Neural cell (in vitro differentiated cells): ENCODE measurements around the gene SH3PXD2A. TPM values are rescaled to one million over a fixed set of nuclear protein-coding genes. Genes with fewer than 3 reads are reported as not detected.

Experiments
- H2AFZ ChIP-seq: fragments of 200-600, 300-800 bp; sonication (generic), shearing (Covaris generic); 2 replicates; pipeline ENCODE4 v1.6.0; 2014; ENCODE audit warnings: low read depth, mild to moderate bottlenecking, antibody characterized with exemption, low read length, moderate library complexity
- H3F3A ChIP-seq: fragments of 200-600 bp; shearing (Covaris generic); 2 replicates; pipeline ENCODE4 v1.6.1; 2016; ENCODE audit warnings: mild to moderate bottlenecking, moderate library complexity, mixed read lengths, antibody characterized with exemption, low read length; ENCODE audit not compliant: insufficient read depth, poor library complexity, severe bottlenecking
- H3K27ac ChIP-seq: fragments of 200-600, 300-800 bp; sonication (generic), shearing (Covaris generic); 2 replicates; pipeline ENCODE4 v1.5.1; 2014; ENCODE audit warnings: mild to moderate bottlenecking, low read length, moderate library complexity
- H3K27me3 ChIP-seq: fragments of 300-800, 200-600 bp; sonication (generic), shearing (Covaris generic); 2 replicates; pipeline ENCODE4 v1.6.0; 2014; ENCODE audit warnings: mild to moderate bottlenecking, low read depth, low read length, moderate library complexity; ENCODE audit not compliant: insufficient read depth
- H3K36me3 ChIP-seq: fragments of 300-800, 200-600 bp; sonication (generic), shearing (Covaris generic); 2 replicates; pipeline ENCODE4 v1.5.1; 2014; ENCODE audit warnings: mild to moderate bottlenecking, antibody characterized with exemption, low read length, moderate library complexity; ENCODE audit not compliant: insufficient read depth
- H3K4me2 ChIP-seq: fragments of 300-800, 200-600 bp; sonication (generic), shearing (Covaris generic); 2 replicates; pipeline ENCODE4 v1.6.0; 2014; ENCODE audit warnings: mild to moderate bottlenecking, low read length
- H3K4me3 ChIP-seq: fragments of 300-800, 200-600 bp; sonication (generic), shearing (Covaris generic); 2 replicates; pipeline ENCODE4 v1.5.1; 2014; ENCODE audit warnings: mild to moderate bottlenecking, low read length, moderate library complexity
- H3K79me2 ChIP-seq: fragments of 200-600 bp; shearing (Covaris generic); replicated peaks from 2 replicates; pipeline ENCODE4 v1.6.0; 2014; ENCODE audit warnings: mild to moderate bottlenecking, low read length, moderate library complexity; ENCODE audit not compliant: insufficient read depth
- H3K9ac ChIP-seq: fragments of 300-800, 200-600 bp; sonication (generic), shearing (Covaris generic); 2 replicates; pipeline ENCODE4 v1.6.1; 2016; ENCODE audit warnings: mild to moderate bottlenecking, low read length, mixed read lengths
- H3K9me2 ChIP-seq: fragments of 200-600 bp; shearing (Covaris generic); 2 replicates; pipeline ENCODE4 v1.6.1; 2016; ENCODE audit warnings: mild to moderate bottlenecking, low read length, mixed read lengths; ENCODE audit not compliant: insufficient read depth
- H3K9me3 ChIP-seq: fragments of 200-600, 300-800 bp; sonication (generic), shearing (Covaris generic); 2 replicates; pipeline ENCODE4 v1.6.1; 2016; ENCODE audit warnings: mild to moderate bottlenecking, mixed run types, low read length, moderate library complexity, mixed read lengths
- H4K20me1 ChIP-seq: fragments of 200-600 bp; shearing (Covaris generic); 2 replicates; pipeline ENCODE4 v1.6.1; 2016; ENCODE audit warnings: mild to moderate bottlenecking, mixed run types; ENCODE audit not compliant: insufficient read depth
- CTCF ChIP-seq: fragments of 450-650 bp; IDR thresholded peaks from 2 replicates; pipeline ENCODE4 v1.5.1; 2014; ENCODE audit warnings: antibody characterized with exemption, mild to moderate bottlenecking, moderate library complexity; ENCODE audit not compliant: poor library complexity, severe bottlenecking
- EP300 ChIP-seq: fragments of 450-650 bp; conservative IDR thresholded peaks from 2 replicates; pipeline ENCODE4 v1.6.1; 2014; ENCODE audit warnings: antibody characterized with exemption, mild to moderate bottlenecking, moderate library complexity; ENCODE audit not compliant: poor library complexity, severe bottlenecking
- EZH2 ChIP-seq: fragments of 200-600, 300-800 bp; shearing (Covaris generic), sonication (generic); IDR thresholded peaks from 2 replicates; pipeline ENCODE4 v1.6.1; 2014; ENCODE audit warnings: antibody characterized with exemption, low read length, borderline replicate concordance, mild to moderate bottlenecking; ENCODE audit not compliant: insufficient read depth, poor library complexity, severe bottlenecking
- MXI1 ChIP-seq: fragments of 450-650 bp; conservative IDR thresholded peaks from 2 replicates; pipeline ENCODE4 v1.6.1; 2014; ENCODE audit warnings: antibody characterized with exemption, mild to moderate bottlenecking; ENCODE audit not compliant: poor library complexity, severe bottlenecking
- POLR2AphosphoS5 ChIP-seq: IDR thresholded peaks from 2 replicates; pipeline ENCODE4 v1.6.1; 2012
- RAD21 ChIP-seq: fragments of 450-650 bp; conservative IDR thresholded peaks from 2 replicates; pipeline ENCODE4 v1.6.1; 2014; ENCODE audit warnings: antibody characterized with exemption, mild to moderate bottlenecking, moderate library complexity
- SMC3 ChIP-seq: fragments of 450-650 bp; conservative IDR thresholded peaks from 2 replicates; pipeline ENCODE4 v1.6.1; 2014; ENCODE audit warnings: antibody characterized with exemption, mild to moderate bottlenecking, moderate library complexity; ENCODE audit not compliant: poor library complexity
- TAF1 ChIP-seq: IDR thresholded peaks from 2 replicates; pipeline ENCODE4 v1.6.1; 2012; ENCODE audit warnings: low read depth
- polyA plus RNA-seq: library from polyadenylated mRNA; depleted of rRNA; stranded (reverse); fragments of >200 nt; gene quantifications from 2 replicates; pipeline ENCODE4 v1.2.3, GENCODE V29; 2014
- TF ChIP-seq, protein P1 (sequence below): IDR thresholded peaks from 2 replicates; pipeline ENCODE4 v1.6.1; 2012; ENCODE audit warnings: borderline replicate concordance

The SH3PXD2A gene
- polyA plus RNA-seq, 1 donor from 2014 or later = 5.2 TPM

DNA sequence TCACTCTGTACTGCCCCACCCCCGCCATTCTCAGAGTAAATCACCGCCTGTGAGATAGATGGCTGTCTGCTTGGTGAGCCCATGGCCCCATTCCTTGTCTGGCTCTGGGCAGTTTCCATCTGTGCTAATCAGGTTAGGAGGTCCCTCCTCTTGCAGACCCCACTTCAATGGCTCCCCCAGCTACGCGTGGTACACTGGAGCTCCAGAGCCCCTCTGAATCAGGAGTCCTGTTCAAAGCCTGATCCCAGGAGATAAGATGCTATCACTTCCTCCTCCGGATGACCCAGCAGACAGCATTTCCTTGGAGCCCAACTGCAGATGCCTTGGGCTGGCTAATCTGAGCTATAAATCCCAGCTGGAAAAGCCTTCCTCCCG, 122.3 kb downstream of the SH3PXD2A start:
- Histone ChIP-seq H3K27me3 (no peaks in the 10 kb centered on the region), H3K4me3 (no peak overlapping the region), H3K9me2 (no peaks in the 10 kb centered on the region), H2AFZ (no peak overlapping the region), H3K9ac (no peak overlapping the region), H4K20me1 (no peaks in the 10 kb centered on the region), H3K79me2 (no peaks in the 10 kb centered on the region), H3K9me3 (no peaks in the 10 kb centered on the region), H3K36me3 (no peaks in the 10 kb centered on the region), H3K4me2 (no peak overlapping the region), H3F3A (no peaks in the 10 kb centered on the region), H3K27ac (no peak overlapping the region)
- TF ChIP-seq TAF1 (no peak), MXI1 (no peak), POLR2AphosphoS5 (no peak), EZH2 (no peak), CTCF (no peak), SMC3 (no peak), EP300 (no peak), RAD21 (no peak)
- TF ChIP-seq, protein P1, sequence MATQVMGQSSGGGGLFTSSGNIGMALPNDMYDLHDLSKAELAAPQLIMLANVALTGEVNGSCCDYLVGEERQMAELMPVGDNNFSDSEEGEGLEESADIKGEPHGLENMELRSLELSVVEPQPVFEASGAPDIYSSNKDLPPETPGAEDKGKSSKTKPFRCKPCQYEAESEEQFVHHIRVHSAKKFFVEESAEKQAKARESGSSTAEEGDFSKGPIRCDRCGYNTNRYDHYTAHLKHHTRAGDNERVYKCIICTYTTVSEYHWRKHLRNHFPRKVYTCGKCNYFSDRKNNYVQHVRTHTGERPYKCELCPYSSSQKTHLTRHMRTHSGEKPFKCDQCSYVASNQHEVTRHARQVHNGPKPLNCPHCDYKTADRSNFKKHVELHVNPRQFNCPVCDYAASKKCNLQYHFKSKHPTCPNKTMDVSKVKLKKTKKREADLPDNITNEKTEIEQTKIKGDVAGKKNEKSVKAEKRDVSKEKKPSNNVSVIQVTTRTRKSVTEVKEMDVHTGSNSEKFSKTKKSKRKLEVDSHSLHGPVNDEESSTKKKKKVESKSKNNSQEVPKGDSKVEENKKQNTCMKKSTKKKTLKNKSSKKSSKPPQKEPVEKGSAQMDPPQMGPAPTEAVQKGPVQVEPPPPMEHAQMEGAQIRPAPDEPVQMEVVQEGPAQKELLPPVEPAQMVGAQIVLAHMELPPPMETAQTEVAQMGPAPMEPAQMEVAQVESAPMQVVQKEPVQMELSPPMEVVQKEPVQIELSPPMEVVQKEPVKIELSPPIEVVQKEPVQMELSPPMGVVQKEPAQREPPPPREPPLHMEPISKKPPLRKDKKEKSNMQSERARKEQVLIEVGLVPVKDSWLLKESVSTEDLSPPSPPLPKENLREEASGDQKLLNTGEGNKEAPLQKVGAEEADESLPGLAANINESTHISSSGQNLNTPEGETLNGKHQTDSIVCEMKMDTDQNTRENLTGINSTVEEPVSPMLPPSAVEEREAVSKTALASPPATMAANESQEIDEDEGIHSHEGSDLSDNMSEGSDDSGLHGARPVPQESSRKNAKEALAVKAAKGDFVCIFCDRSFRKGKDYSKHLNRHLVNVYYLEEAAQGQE = no peak

- Histone ChIP-seq H3K36me3 (no peaks in the 10 kb centered on the region), H3K4me3 (no peak overlapping the region), H4K20me1 (no peaks in the 10 kb centered on the region), H3K4me2 (no peak overlapping the region), H3K9me2 (no peaks in the 10 kb centered on the region), H2AFZ (no peak overlapping the region), H3K27ac (no peak overlapping the region), H3K9ac (no peak overlapping the region), H3K9me3 (no peaks in the 10 kb centered on the region), H3F3A (no peaks in the 10 kb centered on the region), H3K79me2 (no peaks in the 10 kb centered on the region), H3K27me3 (no peaks in the 10 kb centered on the region)
- TF ChIP-seq MXI1 (no peak), RAD21 (no peak)
Observed at GRCh38 chr10:103732339-103733044, 122.9 kb downstream of the SH3PXD2A start.
